HEK293 (cell line): ENCODE results near the gene TANK.
A peak's percentile ranks its signal among the peaks of the same experiment; 100 is the strongest.

Experiments
- CTCF ChIA-PET: fragments of 350-600 bp; formaldehyde crosslinking; extraction: SDS; loops from one replicate; lab custom pipeline; 2021; ENCODE audit warnings: antibody characterized with exemption; lab: Yijun Ruan, JAX
- POLR2A ChIA-PET: fragments of 300-600 bp; formaldehyde crosslinking; extraction: SDS; loops from one replicate; lab custom pipeline; 2020; ENCODE audit warnings: antibody characterized with exemption, inconsistent platforms; lab: Yijun Ruan, JAX
- H3K27ac ChIP-seq: fragments of 200-500 bp; sonication (Bioruptor generic); 2 replicates; pipeline ENCODE4 v1.5.1; 2014; ENCODE audit warnings: low read depth, low read length, control low read depth, inconsistent platforms; ENCODE audit errors: extremely low read depth
- H3K36me3 ChIP-seq, 2 experiments: fragments of 200-500 bp in 1 of 2; sonication (Bioruptor generic) in 1 of 2; 1 replicate in 1 of 2; 2 replicates in 1 of 2; pipeline ENCODE4 v1.5.1; 2014 to 2017; ENCODE audit warnings: inconsistent platforms in 2 of 2, low read length in 2 of 2; ENCODE audit not compliant: control insufficient read depth in 2 of 2, insufficient read depth in 1 of 2
- H3K4me1 ChIP-seq: fragments of 200-500 bp; sonication (Bioruptor generic); 2 replicates; pipeline ENCODE4 v1.5.1; 2014; ENCODE audit warnings: mild to moderate bottlenecking, low read length, inconsistent platforms; ENCODE audit not compliant: control insufficient read depth, insufficient read depth
- H3K4me3 ChIP-seq: 2 replicates; pipeline ENCODE4 v1.5.1; 2011; ENCODE audit warnings: low read depth, mild to moderate bottlenecking, control low read depth, low read length, moderate library complexity
- H3K9me3 ChIP-seq: fragments of 200-500 bp; sonication (Bioruptor generic); 2 replicates; pipeline ENCODE4 v1.5.1; 2014; ENCODE audit warnings: low read depth, low read length, inconsistent platforms; ENCODE audit not compliant: control insufficient read depth, insufficient read depth
- BCL6B ChIP-seq: fragments of 450-650 bp; formaldehyde crosslinking; IDR thresholded peaks from 2 replicates; pipeline ENCODE4 v1.5.1; 2017; ENCODE audit warnings: missing biosample characterization, missing genetic modification characterization
- HIC1 ChIP-seq: fragments of 450-650 bp; formaldehyde crosslinking; IDR thresholded peaks from 2 replicates; pipeline ENCODE4 v1.5.1; 2016; ENCODE audit warnings: missing biosample characterization, missing genetic modification characterization
- KLF10 ChIP-seq: fragments of 450-650 bp; IDR thresholded peaks from 2 replicates; pipeline ENCODE4 v1.5.1; 2018; ENCODE audit warnings: missing biosample characterization, mild to moderate bottlenecking, missing genetic modification characterization
- KLF7 ChIP-seq: fragments of 450-650 bp; formaldehyde crosslinking; IDR thresholded peaks from 2 replicates; pipeline ENCODE4 v1.5.1; 2016; ENCODE audit warnings: missing biosample characterization, missing genetic modification characterization, borderline replicate concordance
- KLF9 ChIP-seq: fragments of 450-650 bp; formaldehyde crosslinking; IDR thresholded peaks from 2 replicates; pipeline ENCODE4 v1.5.1; 2016; ENCODE audit warnings: missing biosample characterization, missing genetic modification characterization, low read depth
- REST ChIP-seq: fragments of 450-650 bp; formaldehyde crosslinking; IDR thresholded peaks from 2 replicates; pipeline ENCODE4 v1.5.1; 2016; ENCODE audit warnings: missing biosample characterization, missing genetic modification characterization
- SCRT1 ChIP-seq: fragments of 450-650 bp; formaldehyde crosslinking; IDR thresholded peaks from 2 replicates; pipeline ENCODE4 v1.5.1; 2016; ENCODE audit warnings: missing biosample characterization, missing genetic modification characterization, borderline replicate concordance
- ZBTB17 ChIP-seq: fragments of 450-650 bp; formaldehyde crosslinking; IDR thresholded peaks from 2 replicates; pipeline ENCODE4 v1.5.1; 2016; ENCODE audit warnings: missing biosample characterization, missing genetic modification characterization
- ZFP3 ChIP-seq: fragments of 450-650 bp; formaldehyde crosslinking; IDR thresholded peaks from 2 replicates; pipeline ENCODE4 v1.5.1; 2016; ENCODE audit warnings: low read depth, missing biosample characterization, missing genetic modification characterization
- ZIC2 ChIP-seq: fragments of 450-650 bp; formaldehyde crosslinking; IDR thresholded peaks from 2 replicates; pipeline ENCODE4 v1.5.1; 2016; ENCODE audit warnings: missing biosample characterization, missing genetic modification characterization
- ZNF114 ChIP-seq: fragments of 450-650 bp; formaldehyde crosslinking; IDR thresholded peaks from 2 replicates; pipeline ENCODE4 v1.5.0; 2017; ENCODE audit warnings: missing biosample characterization, missing genetic modification characterization
- ZNF211 ChIP-seq: fragments of 450-650 bp; formaldehyde crosslinking; IDR thresholded peaks from 2 replicates; pipeline ENCODE4 v1.5.1; 2016; ENCODE audit warnings: low read depth, missing biosample characterization, missing genetic modification characterization
- ZNF274 ChIP-seq, 2 experiments: fragments of 200-500 bp in 1 of 2; fragments of 450-650 bp in 1 of 2; sonication (Bioruptor generic) in 1 of 2; formaldehyde crosslinking in 1 of 2; IDR thresholded peaks; 2 replicates each; pipeline versions ENCODE4 v1.5.1 to v1.6.1; 2014 to 2016; ENCODE audit warnings: borderline replicate concordance in 1 of 2, inconsistent platforms in 1 of 2, low read length in 1 of 2, missing biosample characterization in 1 of 2, missing genetic modification characterization in 1 of 2
- ZNF302 ChIP-seq: fragments of 450-650 bp; formaldehyde crosslinking; IDR thresholded peaks from 2 replicates; pipeline ENCODE4 v1.5.1; 2016; ENCODE audit warnings: missing biosample characterization, missing genetic modification characterization, low read depth
- ZNF426 ChIP-seq: fragments of 450-650 bp; formaldehyde crosslinking; IDR thresholded peaks from 2 replicates; pipeline ENCODE4 v1.5.1; 2017; ENCODE audit warnings: missing biosample characterization, missing genetic modification characterization, mild to moderate bottlenecking, inconsistent platforms, moderate library complexity
- ZNF449 ChIP-seq: fragments of 450-650 bp; formaldehyde crosslinking; IDR thresholded peaks from 2 replicates; pipeline ENCODE4 v1.5.1; 2017; ENCODE audit warnings: missing biosample characterization, mild to moderate bottlenecking, missing genetic modification characterization, moderate library complexity
- ZNF560 ChIP-seq: fragments of 450-650 bp; formaldehyde crosslinking; IDR thresholded peaks from 2 replicates; pipeline ENCODE4 v1.5.1; 2017; ENCODE audit warnings: missing biosample characterization, missing genetic modification characterization, borderline replicate concordance
- ZNF621 ChIP-seq: fragments of 450-650 bp; formaldehyde crosslinking; IDR thresholded peaks from 2 replicates; pipeline ENCODE4 v1.5.1; 2017; ENCODE audit warnings: missing biosample characterization, missing genetic modification characterization
- ZNF624 ChIP-seq: fragments of 450-650 bp; formaldehyde crosslinking; IDR thresholded peaks from 2 replicates; pipeline ENCODE4 v1.5.1; 2017; ENCODE audit warnings: missing biosample characterization, missing genetic modification characterization
- ZNF654 ChIP-seq: fragments of 450-650 bp; formaldehyde crosslinking; IDR thresholded peaks from 2 replicates; pipeline ENCODE4 v1.5.1; 2016; ENCODE audit warnings: low read depth, missing biosample characterization, missing genetic modification characterization
- ZNF701 ChIP-seq: fragments of 450-650 bp; formaldehyde crosslinking; IDR thresholded peaks from 2 replicates; pipeline ENCODE4 v1.5.1; 2016; ENCODE audit warnings: missing biosample characterization, missing genetic modification characterization
- ZSCAN23 ChIP-seq: fragments of 450-650 bp; formaldehyde crosslinking; IDR thresholded peaks from 2 replicates; pipeline ENCODE4 v1.5.1; 2016; ENCODE audit warnings: missing biosample characterization, missing genetic modification characterization

The TANK gene

GRCh38 chr2:161219211-161219610 lies 59.0 kb downstream of the TANK start:
- ChIA-PET CTCF (interaction anchor here (0.7 to 1.3 kb wide), 2 partner anchors 9 to 333 kb away, joined by 3 read pairs; no protein-coding TSS in a partner anchor), POLR2A (no interaction called here)
- Histone ChIP-seq H3K27ac (no peak overlapping the region), H3K9me3 (no peaks in the 10 kb centered on the region), H3K4me1 (no peaks in the 10 kb centered on the region; the same call in 1 of the 2 replicates), H3K4me3 (no peak overlapping the region), H3K36me3 (no peaks in the 10 kb centered on the region)
- no peak for TF ChIP-seq ZNF211 (tag by site-specific recombination)

- ChIA-PET POLR2A (no interaction called here), CTCF (interaction anchor here (0.5 to 3.1 kb wide), 29 partner anchors 9 to 1157 kb away, joined by 3 to 29 read pairs (median 5); no protein-coding TSS in a partner anchor)
- no peak overlapping the region for H3K4me3 ChIP-seq
- H3K4me1 ChIP-seq, result no peaks in the 10 kb centered on the region
- no peaks in the 10 kb centered on the region for H3K9me3 ChIP-seq
- H3K36me3 ChIP-seq, result peaks cover 0 to 5% of the 10 kb centered on the region in 2 experiments; a peak in 1 of 3 replicates
- no peak overlapping the region for H3K27ac ChIP-seq
- peak; percentile 46 for TF ChIP-seq ZNF654 (tag by site-specific recombination)
- TF ChIP-seq KLF9, result no peak
Measured at GRCh38 chr2:161223139-161223732, 63.0 kb downstream of the TANK start.

- ChIA-PET POLR2A (no interaction called here), CTCF (no interaction called here)
Measured at GRCh38 chr2:161228511-161229240, 68.4 kb downstream of the TANK start.

GRCh38 chr2:161230959-161231358 lies 70.7 kb downstream of the TANK start:
- Histone ChIP-seq H3K4me3 (no peak overlapping the region), H3K27ac (no peak overlapping the region), H3K36me3 (peaks cover 0 to 22% of the 10 kb centered on the region in 2 experiments; a peak in 2 of 3 replicates), H3K9me3 (no peaks in the 10 kb centered on the region), H3K4me1 (no peaks in the 10 kb centered on the region)
- POLR2A ChIA-PET, result no interaction called here
- CTCF ChIA-PET, result interaction anchor here (0.6 to 2.2 kb wide), 4 partner anchors 20 to 782 kb away, joined by 3 to 16 read pairs (median 4); no protein-coding TSS in a partner anchor
- no peak for TF ChIP-seq ZNF274 (IDR thresholded peaks at IDR 0.05; ENCODE audit: low read length)
- no peak for TF ChIP-seq ZNF274 (tag by site-specific recombination; IDR thresholded peaks at IDR 0.05; ENCODE audit: borderline replicate concordance)
- TF ChIP-seq ZNF302 (tag by site-specific recombination), result no peak
- no peak for TF ChIP-seq ZNF449 (tag by site-specific recombination)
- TF ChIP-seq BCL6B (tag by site-specific recombination), result no peak
- TF ChIP-seq HIC1 (tag by site-specific recombination), result no peak
- TF ChIP-seq REST (tag by site-specific recombination), result no peak
- no peak for TF ChIP-seq KLF10
- no peak for TF ChIP-seq ZFP3 (tag by site-specific recombination)
- no peak for TF ChIP-seq ZBTB17 (tag by site-specific recombination)

More at GRCh38 chr2:161228511-161229240, 68.4 kb downstream of the TANK start:
- Histone ChIP-seq H3K4me1 (no peaks in the 10 kb centered on the region), H3K27ac (no peak overlapping the region), H3K36me3 (peaks cover 0 to 19% of the 10 kb centered on the region in 2 experiments; a peak in 1 of 3 replicates), H3K9me3 (no peaks in the 10 kb centered on the region)
- TF ChIP-seq ZNF114 (tag by site-specific recombination) (no peak), ZNF621 (no peak), KLF7 (tag by site-specific recombination) (no peak), SCRT1 (no peak), ZIC2 (tag by site-specific recombination) (no peak), ZNF426 (tag by site-specific recombination) (no peak), ZNF701 (tag by site-specific recombination) (no peak), ZNF560 (no peak), ZNF624 (tag by site-specific recombination) (no peak), ZSCAN23 (tag by site-specific recombination) (no peak)
- TF ChIP-seq, all 188 proteins: peak for 0
- H3K4me3 ChIP-seq, result no peak overlapping the region
